NCI-H2196 (cell line): ENCODE measurements around the gene YIPF6.
"Not testable (repeated sequence)": the region's sequence is repeated elsewhere in the genome, so short reads cannot be mapped to it uniquely, and the experiment has no call there.

Experiments used
- DNase-seq: peaks from one replicate; lab custom pipeline; 2025; ENCODE audit not compliant: unreplicated experiment; lab: John Stamatoyannopoulos, UW

YIPF6 gene, protein sequence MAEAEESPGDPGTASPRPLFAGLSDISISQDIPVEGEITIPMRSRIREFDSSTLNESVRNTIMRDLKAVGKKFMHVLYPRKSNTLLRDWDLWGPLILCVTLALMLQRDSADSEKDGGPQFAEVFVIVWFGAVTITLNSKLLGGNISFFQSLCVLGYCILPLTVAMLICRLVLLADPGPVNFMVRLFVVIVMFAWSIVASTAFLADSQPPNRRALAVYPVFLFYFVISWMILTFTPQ

DNA sequence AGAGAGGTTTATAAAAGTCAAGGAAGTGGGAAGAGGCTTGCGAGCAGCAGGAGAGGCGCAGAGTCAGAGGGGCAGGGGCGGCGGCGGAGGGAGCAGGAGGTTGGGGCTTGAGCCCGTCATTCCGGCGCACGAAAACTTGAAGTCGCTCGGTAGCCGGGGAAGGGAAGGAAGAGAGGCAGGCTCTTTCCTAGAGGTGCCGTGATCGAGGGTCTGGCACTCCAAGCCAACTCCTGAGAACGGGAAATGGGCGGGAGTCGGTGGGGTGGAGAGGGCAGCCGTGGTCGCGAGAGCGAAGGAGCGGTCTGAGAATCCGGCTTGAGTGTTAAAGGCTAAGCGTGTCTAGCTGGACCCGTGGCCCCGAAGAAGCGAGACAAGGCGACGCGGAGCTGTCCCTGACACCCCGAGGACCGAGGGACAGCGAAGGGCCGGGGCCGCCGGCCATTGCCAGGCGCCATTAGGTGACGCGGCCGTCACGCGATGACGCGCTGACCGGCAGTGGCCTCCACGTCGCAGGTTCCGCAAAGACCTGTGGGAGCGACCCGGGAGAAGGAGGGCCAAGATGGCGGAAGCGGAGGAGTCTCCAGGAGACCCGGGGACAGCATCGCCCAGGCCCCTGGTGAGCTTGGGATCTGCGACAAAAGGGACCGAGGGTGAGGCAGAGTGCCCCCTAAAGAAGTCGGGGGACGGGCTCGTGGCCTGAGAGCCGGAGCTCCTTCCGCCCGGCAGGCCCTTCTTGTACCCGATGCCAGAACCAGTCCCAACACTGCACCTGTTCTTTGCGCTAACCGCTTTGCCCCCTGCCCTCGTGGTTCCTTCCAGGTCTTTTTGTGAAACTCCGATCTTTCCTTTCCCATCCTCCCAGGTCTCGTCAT is at the start of gene YIPF6:
YIPF6 (plus strand) TSS at position 544 of the 872 bp plus-strand sequence; CDS start at position 560, 16 bp downstream.
- peak; percentile 53 for DNase-seq

DNA sequence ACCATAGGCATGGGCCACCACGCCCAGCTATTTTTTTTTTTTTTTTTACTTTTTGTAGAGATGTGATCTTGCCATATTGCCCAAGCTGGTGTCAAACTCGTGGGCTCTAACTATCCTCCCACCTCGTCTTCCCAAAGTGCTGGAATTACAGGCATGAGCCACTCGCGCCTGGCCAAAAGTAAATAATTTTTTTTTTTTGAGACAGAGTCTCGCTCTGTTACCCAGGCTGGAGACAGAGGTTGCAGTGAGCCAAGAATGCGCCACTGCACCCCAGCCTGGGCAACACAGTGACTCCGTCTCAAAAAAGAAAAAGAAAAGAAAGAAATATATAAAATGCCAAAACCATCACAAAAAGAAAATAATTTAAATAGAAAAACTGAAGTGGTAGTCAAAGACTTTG is 47.1 kb upstream of the YIPF6 start:
- DNase-seq, result no peak

DNA sequence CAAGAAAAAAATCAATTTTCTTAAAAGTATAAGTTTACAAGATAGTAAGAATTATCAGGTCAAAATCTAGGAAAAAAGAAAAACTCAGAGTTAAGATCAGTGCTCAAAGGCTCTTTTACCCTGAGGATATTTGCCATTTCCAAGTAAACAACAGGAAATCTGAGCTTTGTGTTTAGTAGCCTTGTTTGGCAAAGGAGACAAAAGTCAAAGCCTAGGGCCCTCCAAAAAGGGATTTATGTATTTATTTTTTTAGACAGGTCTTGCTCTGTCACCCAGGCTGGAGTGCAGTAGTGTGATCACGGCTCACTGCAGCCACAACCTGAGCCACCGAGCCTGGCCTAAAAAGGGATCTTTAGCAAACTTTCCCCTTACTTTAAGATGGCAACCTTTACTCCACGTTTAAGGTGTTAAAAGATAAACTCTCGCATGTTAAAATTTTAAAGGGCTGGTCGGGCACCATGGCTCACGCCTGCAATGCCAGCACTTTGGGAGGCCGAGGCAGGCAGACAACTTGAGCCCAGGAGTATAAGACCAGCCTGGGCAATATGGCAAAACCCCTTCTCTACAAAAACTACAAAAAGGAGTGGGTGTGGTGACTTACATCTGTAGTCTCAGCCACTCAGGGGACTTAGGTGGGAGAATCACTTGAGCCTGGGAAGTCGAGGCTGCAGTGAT is 44.2 kb upstream of the YIPF6 start:
- no peak for DNase-seq

- no peak for DNase-seq
Observed at GRCh38 chrX:68455151-68455510, 43.7 kb upstream of the YIPF6 start.

DNA sequence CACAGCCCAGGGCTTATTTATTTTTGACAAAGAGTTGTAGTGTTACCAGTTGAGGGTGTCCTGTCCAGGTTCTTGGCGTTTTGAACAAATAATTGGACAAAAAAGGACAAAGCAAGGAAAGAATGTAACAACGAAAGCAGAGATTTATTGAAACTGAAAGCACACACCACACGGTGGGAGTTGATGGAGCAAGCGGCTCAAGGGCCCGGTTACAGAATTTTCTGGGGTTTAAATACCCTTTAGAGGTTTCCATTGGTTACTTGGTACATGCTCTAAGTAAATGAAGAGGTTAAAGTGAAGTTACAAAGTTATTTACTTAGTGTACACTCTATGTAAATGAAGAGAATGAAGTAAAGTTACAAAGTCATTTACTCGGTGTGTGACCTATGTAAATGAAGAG is 37.8 kb upstream of the YIPF6 start:
- no peak for DNase-seq

DNA sequence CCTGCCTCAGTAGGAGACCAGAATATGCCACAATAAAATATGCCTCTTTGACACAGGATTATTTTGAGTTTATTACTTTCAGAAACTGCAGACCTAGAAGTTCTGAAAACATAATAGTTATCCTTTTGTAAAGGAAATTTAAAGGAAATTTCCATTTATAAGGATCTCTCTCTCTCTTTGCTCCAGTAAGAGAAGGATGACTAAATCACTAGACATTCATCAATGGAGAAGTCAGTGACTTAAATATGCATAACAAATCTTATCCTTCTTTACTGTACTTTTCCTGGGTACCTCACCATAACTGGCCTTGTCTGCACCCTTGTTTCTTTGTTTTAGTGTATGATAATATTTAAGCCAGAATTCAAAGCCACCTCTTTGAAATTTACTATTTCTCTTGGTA is 37.3 kb upstream of the YIPF6 start:
- DNase-seq, result no peak

- no peak for DNase-seq
Observed at GRCh38 chrX:68462197-68462596, 36.7 kb upstream of the YIPF6 start.

GRCh38 chrX:68462653-68463052 is 36.2 kb upstream of the YIPF6 start:
- DNase-seq, result no peak

GRCh38 chrX:68463880-68464279 is 35.0 kb upstream of the YIPF6 start:
- DNase-seq, result no peak

- DNase-seq, result no peak
Observed at GRCh38 chrX:68464796-68465195, 34.1 kb upstream of the YIPF6 start.

DNA sequence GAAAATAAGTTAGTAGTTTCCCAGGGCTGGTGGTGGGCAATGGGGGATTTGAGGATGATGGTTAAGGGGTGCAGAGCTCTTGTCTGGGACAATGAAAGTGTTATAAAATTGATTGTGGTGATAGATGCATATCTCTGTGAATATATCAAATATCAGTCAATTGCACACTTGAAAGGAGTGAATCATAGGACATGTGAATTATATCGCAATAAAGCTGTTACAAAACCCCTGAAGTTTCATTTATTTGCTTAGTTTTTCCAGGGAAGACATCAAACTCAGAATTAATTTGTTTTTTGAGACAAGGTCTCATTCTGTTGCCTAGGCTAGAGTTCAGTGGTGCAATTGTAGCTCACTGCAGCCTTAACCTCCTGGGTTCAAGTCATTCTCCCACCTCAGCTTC is 17.9 kb upstream of the YIPF6 start:
- no peak for DNase-seq

DNA sequence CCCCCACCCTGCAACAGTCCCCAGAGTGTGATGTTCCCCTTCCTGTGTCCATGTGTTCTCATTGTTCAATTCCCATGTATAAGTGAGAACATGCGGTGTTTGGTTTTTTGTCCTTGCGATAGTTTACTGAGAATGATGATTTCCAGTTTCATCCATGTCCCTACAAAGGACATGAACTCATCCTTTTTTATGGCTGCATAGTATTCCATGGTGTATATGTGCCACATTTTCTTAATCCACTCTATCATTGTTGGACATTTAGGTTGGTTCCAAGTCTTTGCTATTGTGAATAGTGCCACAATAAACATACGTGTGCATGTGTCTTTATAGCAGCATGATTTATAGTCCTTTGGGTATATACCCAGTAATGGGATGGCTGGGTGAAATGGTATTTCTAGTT is 12.7 kb upstream of the YIPF6 start:
- not testable (repeated sequence) for DNase-seq

- no peak for DNase-seq
Observed at GRCh38 chrX:68487254-68487653, 11.6 kb upstream of the YIPF6 start.

DNA sequence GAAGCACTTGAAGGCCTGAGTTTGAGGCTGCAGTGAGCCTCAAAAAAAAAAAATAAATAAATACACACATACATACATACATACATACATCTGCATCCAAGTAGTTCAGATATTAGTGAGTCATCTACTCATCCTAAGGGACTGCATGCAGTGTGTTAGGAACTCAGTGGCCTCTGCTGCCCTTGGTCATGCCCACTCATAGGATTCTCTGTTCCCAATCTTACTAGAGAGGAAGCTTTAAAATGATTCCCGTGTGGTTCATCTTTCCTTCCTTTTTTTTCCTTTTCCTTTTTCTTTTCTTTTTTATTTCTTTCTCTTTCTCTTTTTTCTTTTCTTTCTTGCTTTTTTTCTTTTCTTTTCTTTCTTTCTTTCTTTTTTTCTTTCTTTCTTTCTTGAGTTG is 10.9 kb upstream of the YIPF6 start:
- no peak for DNase-seq

DNA sequence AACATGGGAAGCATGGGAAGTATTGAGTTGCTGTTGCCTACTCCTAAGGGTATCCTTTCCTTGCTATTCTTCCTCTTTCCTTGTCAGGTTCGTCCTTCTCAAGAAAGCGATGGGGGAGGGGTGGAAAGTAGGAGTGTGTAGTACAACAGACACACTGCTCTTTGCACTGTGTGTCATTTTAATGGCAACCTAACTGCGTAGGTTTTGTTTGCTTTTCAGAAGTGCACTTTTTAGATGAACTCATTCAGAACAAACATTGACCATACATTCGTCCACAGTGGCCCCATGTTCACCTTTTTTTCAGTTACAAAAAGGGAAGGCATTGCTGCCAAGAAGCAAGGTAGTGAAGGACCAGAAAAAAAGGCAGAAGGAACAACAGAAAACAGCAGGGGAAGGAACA is 10.2 kb upstream of the YIPF6 start:
- no peak for DNase-seq

DNA sequence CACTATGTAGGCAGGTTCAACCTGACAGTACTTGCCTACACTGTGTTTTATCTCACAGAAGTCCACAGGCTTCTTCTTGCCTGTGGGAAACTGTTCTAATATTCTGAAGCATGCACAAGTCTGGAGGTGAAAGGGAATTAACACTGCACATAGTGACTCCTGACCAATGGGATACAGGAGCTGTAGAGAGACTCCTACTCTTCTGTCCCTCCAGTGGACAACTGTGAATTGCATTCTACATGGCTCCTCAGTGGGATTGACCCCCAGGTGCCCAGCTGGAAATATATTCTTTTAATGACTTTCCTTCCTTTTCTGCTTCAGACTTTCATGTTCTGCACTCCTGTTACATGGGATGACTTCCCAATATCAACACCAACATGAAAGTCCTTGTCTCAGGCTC is 8.2 kb upstream of the YIPF6 start:
- no peak for DNase-seq

GRCh38 chrX:68492583-68492982 is 6.3 kb upstream of the YIPF6 start:
- no peak for DNase-seq

- not testable (repeated sequence) for DNase-seq
Observed at GRCh38 chrX:68493776-68494175, 5.1 kb upstream of the YIPF6 start.

DNA sequence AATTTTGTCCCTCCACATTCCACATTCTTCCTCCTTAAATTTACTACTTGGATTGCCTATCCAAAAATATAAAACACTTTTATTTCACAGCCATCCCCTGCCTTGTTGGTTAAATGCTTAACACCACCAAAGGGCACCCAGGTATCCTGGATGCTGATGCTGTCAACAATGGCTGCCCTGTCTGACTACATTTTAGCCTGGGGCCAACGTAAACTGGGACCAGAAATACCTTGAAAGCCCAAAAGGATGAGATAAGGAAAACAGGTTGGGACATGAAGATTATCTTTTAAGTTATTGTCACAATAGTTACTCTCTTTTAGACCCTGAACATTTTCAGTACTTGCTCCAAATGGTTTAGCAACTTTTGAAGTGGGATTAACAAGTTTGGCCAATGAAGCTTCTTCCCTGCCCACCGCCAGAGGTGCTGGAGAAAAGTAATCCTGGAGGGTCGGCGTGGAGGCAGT is 775 bp upstream of the YIPF6 start:
- no peak for DNase-seq

GRCh38 chrX:68499543-68500504 is 973 bp downstream of the YIPF6 start:
- no peak for DNase-seq
